Measurements from ENCODE around the gene SMNDC1.
A peak's percentile ranks its signal among the peaks of the same experiment; 100 is the strongest.

SMNDC1 gene

DNA sequence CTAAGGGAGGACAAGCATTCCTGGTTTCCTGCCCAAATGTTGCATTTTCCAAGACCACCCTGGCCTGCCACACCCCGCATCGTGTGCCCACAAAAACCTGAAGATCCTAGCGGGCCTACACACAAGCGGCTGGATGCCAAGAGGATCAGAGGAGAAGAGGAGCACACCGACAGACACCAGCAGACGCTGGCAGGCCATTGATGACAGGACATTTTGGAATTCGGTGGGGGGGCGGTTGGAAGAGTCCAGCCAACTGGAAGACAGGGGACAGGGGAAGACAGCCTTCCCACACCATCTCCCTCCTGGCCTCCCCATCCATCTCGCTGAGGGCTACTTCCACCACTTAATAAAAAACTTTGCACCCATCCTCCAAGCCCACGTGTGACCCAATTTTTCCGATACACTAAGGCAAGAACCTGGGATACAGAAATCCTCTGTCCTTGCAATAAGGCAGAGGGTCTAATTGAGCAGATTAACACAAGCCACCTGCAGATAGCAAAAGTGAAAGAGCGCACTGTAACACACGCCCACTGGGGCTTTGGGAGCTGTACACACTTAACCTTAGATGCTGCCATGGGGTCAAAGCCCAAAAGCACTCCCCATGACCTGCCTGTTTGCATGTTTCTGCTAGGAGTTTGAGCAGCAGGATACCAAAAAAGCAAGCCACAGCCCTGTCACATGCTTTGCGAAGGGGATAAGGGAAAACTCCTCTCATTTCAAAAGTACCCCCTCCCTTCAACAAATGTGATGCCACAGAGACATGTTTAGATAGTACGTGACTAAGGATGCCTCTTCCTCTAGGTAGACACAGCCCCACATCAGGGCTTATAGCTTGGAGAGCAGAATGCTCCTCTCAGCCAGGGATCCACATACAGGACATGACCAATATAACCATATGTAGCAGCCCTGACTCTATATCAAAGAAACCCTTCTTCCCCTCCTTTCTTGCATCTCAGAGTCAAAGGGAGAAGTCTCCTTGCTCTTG lies 13.4 kb upstream of the SMNDC1 start:
- H2BK5ac ChIP-seq (ENCODE audit: low read length) = peak overlapping the region; percentile 17
- peak overlapping the region; percentile 51 for H3K56ac ChIP-seq (ENCODE audit: low read length)
- H2AK5ac ChIP-seq (ENCODE audit: low read length) = no peak overlapping the region
- H3K23ac ChIP-seq (ENCODE audit: low read length) = no peak overlapping the region
- no CpG with 5 or more reads among the region's 15 CpGs for WGBS (ENCODE audit: extremely low coverage, insufficient coverage, low lambda C conversion rate)
- H3K4me2 ChIP-seq (ENCODE audit: low read length) = no peak overlapping the region
- no peak overlapping the region for H2BK120ac ChIP-seq (ENCODE audit: low read depth, low read length)
- no peaks in the 10 kb centered on the region for H3K27me3 ChIP-seq (ENCODE audit: insufficient read depth, low read length, poor library complexity)
- H3K79me2 ChIP-seq (ENCODE audit: control insufficient read depth, insufficient read depth, low read length) = no peaks in the 10 kb centered on the region
- peak; percentile 46 for DNase-seq
- no peak overlapping the region for H3K9ac ChIP-seq (ENCODE audit: low read length)
- no peak overlapping the region for H4K5ac ChIP-seq (ENCODE audit: low read length)
- H3K27ac ChIP-seq (ENCODE audit: low read depth, low read length) = no peak overlapping the region
- peak overlapping the region; percentile 5 for H3K4ac ChIP-seq (ENCODE audit: low read depth, low read length)
- H3K4me3 ChIP-seq (ENCODE audit: low read length) = no peak overlapping the region
- peak overlapping the region; percentile 9 for H3K18ac ChIP-seq (ENCODE audit: low read length)
- H2BK15ac ChIP-seq (replicated peaks; ENCODE audit: low read depth) = no peak overlapping the region
- H3K4me1 ChIP-seq (ENCODE audit: control insufficient read depth, low read depth, low read length) = peaks cover 6% of the 10 kb centered on the region
- H4K8ac ChIP-seq (ENCODE audit: low read depth, low read length) = no peak overlapping the region
- no peaks in the 10 kb centered on the region for H3K36me3 ChIP-seq (ENCODE audit: control insufficient read depth, insufficient read depth, low read length)
- no peaks in the 10 kb centered on the region for H3K79me1 ChIP-seq (ENCODE audit: low read length)

GRCh38 chr10:110313674-110314073 lies 9.0 kb upstream of the SMNDC1 start:
- DNase-seq = no peak
- H2BK120ac ChIP-seq (ENCODE audit: low read depth, low read length) = no peak overlapping the region
- H3K79me2 ChIP-seq (ENCODE audit: control insufficient read depth, insufficient read depth, low read length) = no peaks in the 10 kb centered on the region
- WGBS (ENCODE audit: extremely low coverage, insufficient coverage, low lambda C conversion rate) = no CpG with 5 or more reads among the region's 2 CpGs
- no peaks in the 10 kb centered on the region for H3K36me3 ChIP-seq (ENCODE audit: control insufficient read depth, insufficient read depth, low read length)
- peaks cover 3% of the 10 kb centered on the region for H3K4me1 ChIP-seq (ENCODE audit: control insufficient read depth, low read depth, low read length)
- no peak overlapping the region for H3K27ac ChIP-seq (ENCODE audit: low read depth, low read length)
- H2BK15ac ChIP-seq (replicated peaks; ENCODE audit: low read depth) = peak overlapping the region; percentile 98
- no peak overlapping the region for H2BK5ac ChIP-seq (ENCODE audit: low read length)
- H2AK5ac ChIP-seq (ENCODE audit: low read length) = no peak overlapping the region
- no peak overlapping the region for H4K8ac ChIP-seq (ENCODE audit: low read depth, low read length)
- H3K4ac ChIP-seq (ENCODE audit: low read depth, low read length) = no peak overlapping the region
- no peak overlapping the region for H4K5ac ChIP-seq (ENCODE audit: low read length)
- H3K27me3 ChIP-seq (ENCODE audit: insufficient read depth, low read length, poor library complexity) = no peaks in the 10 kb centered on the region
- H3K18ac ChIP-seq (ENCODE audit: low read length) = no peak overlapping the region
- H3K9ac ChIP-seq (ENCODE audit: low read length) = no peak overlapping the region
- H3K4me3 ChIP-seq (ENCODE audit: low read length) = no peak overlapping the region
- no peak overlapping the region for H3K56ac ChIP-seq (ENCODE audit: low read length)
- H3K23ac ChIP-seq (ENCODE audit: low read length) = no peak overlapping the region
- no peak overlapping the region for H3K4me2 ChIP-seq (ENCODE audit: low read length)
- H3K79me1 ChIP-seq (ENCODE audit: low read length) = no peaks in the 10 kb centered on the region

DNA sequence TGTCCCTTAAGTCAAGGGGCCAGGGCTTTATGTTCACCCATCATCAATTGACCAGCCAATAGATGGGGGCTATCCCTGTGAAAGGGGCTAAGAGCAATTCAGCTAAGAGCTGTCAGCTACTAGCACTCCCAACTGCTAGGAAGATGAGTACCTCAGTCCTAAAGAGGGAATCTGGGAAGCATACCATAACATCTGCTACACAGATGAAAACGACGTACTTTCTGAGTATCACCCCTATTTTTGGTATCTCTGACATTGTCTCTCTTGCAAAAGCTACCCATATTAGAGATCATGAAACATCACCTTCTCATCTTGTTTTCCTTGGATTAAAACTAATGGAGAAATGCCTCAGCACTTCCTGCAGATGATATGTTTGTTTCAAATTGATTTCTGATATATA lies 7.5 kb upstream of the SMNDC1 start:
- H2BK5ac ChIP-seq (ENCODE audit: low read length) = no peak overlapping the region
- H3K27ac ChIP-seq (ENCODE audit: low read depth, low read length) = no peak overlapping the region
- DNase-seq = no peak
- H2BK120ac ChIP-seq (ENCODE audit: low read depth, low read length) = no peak overlapping the region
- no peak overlapping the region for H2AK5ac ChIP-seq (ENCODE audit: low read length)
- H4K8ac ChIP-seq (ENCODE audit: low read depth, low read length) = no peak overlapping the region
- no peak overlapping the region for H3K56ac ChIP-seq (ENCODE audit: low read length)
- H3K23ac ChIP-seq (ENCODE audit: low read length) = no peak overlapping the region
- no peaks in the 10 kb centered on the region for H3K4me1 ChIP-seq (ENCODE audit: control insufficient read depth, low read depth, low read length)
- H3K18ac ChIP-seq (ENCODE audit: low read length) = no peak overlapping the region
- no peak overlapping the region for H4K5ac ChIP-seq (ENCODE audit: low read length)
- no peak overlapping the region for H3K9ac ChIP-seq (ENCODE audit: low read length)
- no peaks in the 10 kb centered on the region for H3K27me3 ChIP-seq (ENCODE audit: insufficient read depth, low read length, poor library complexity)
- H3K4ac ChIP-seq (ENCODE audit: low read depth, low read length) = peak overlapping the region; percentile 70
- H3K4me3 ChIP-seq (ENCODE audit: low read length) = no peak overlapping the region
- no peak overlapping the region for H3K4me2 ChIP-seq (ENCODE audit: low read length)
- no peaks in the 10 kb centered on the region for H3K79me2 ChIP-seq (ENCODE audit: control insufficient read depth, insufficient read depth, low read length)
- H3K36me3 ChIP-seq (ENCODE audit: control insufficient read depth, insufficient read depth, low read length) = no peaks in the 10 kb centered on the region
- no peaks in the 10 kb centered on the region for H3K79me1 ChIP-seq (ENCODE audit: low read length)
- no CpG with 5 or more reads among the region's 2 CpGs for WGBS (ENCODE audit: extremely low coverage, insufficient coverage, low lambda C conversion rate)
- no peak overlapping the region for H2BK15ac ChIP-seq (replicated peaks; ENCODE audit: low read depth)

- Histone ChIP-seq H4K5ac (ENCODE audit: low read length) (no peak overlapping the region), H3K79me1 (ENCODE audit: low read length) (no peaks in the 10 kb centered on the region), H2BK120ac (ENCODE audit: low read depth, low read length) (no peak overlapping the region), H3K27me3 (ENCODE audit: insufficient read depth, low read length, poor library complexity) (no peaks in the 10 kb centered on the region), H4K8ac (ENCODE audit: low read depth, low read length) (no peak overlapping the region), H3K23ac (ENCODE audit: low read length) (no peak overlapping the region), H2BK5ac (ENCODE audit: low read length) (no peak overlapping the region), H2BK15ac (replicated peaks; ENCODE audit: low read depth) (peak overlapping the region; percentile 85), H3K36me3 (ENCODE audit: control insufficient read depth, insufficient read depth, low read length) (no peaks in the 10 kb centered on the region), H3K4ac (ENCODE audit: low read depth, low read length) (no peak overlapping the region), H3K4me2 (ENCODE audit: low read length) (no peak overlapping the region), H3K56ac (ENCODE audit: low read length) (no peak overlapping the region), H3K79me2 (ENCODE audit: control insufficient read depth, insufficient read depth, low read length) (no peaks in the 10 kb centered on the region), H3K27ac (ENCODE audit: low read depth, low read length) (no peak overlapping the region), H2AK5ac (ENCODE audit: low read length) (no peak overlapping the region), H3K9ac (ENCODE audit: low read length) (no peak overlapping the region), H3K4me1 (ENCODE audit: control insufficient read depth, low read depth, low read length) (no peaks in the 10 kb centered on the region), H3K4me3 (ENCODE audit: low read length) (no peak overlapping the region), H3K18ac (ENCODE audit: low read length) (no peak overlapping the region)
- peak; percentile 79 for DNase-seq
- WGBS (ENCODE audit: extremely low coverage, insufficient coverage, low lambda C conversion rate) = no CpG with 5 or more reads among the region's 3 CpGs
Observed at GRCh38 chr10:110311357-110311949, 6.7 kb upstream of the SMNDC1 start.

DNA sequence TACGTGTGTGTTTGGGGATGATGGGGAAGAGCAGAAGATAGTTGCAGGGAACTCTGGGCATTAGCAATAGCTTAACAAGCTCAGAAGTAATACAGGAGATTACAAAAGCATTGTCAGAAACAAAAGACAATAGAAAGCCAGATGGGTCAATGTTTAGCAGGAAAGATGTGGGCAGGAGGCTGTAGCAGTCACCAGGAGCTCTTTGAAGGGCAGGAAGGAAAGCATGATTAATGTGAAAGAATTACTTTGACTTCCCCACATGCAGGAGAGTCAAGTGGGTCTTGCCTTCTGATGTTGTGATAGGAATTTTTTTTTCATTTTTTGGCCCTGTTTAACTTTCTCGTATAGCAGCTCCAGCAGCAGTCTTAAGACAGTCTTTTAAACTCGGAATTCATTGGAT lies 6.0 kb upstream of the SMNDC1 start:
- H3K23ac ChIP-seq (ENCODE audit: low read length) = no peak overlapping the region
- no peak overlapping the region for H4K5ac ChIP-seq (ENCODE audit: low read length)

More for the DNA sequence above, 6.0 kb upstream of the SMNDC1 start:
- Histone ChIP-seq H3K4me2 (ENCODE audit: low read length) (no peak overlapping the region), H2BK15ac (replicated peaks; ENCODE audit: low read depth) (peak overlapping the region; percentile 85), H3K18ac (ENCODE audit: low read length) (no peak overlapping the region), H3K9ac (ENCODE audit: low read length) (no peak overlapping the region), H3K36me3 (ENCODE audit: control insufficient read depth, insufficient read depth, low read length) (no peaks in the 10 kb centered on the region), H3K4me3 (ENCODE audit: low read length) (no peak overlapping the region), H3K56ac (ENCODE audit: low read length) (peak overlapping the region; percentile 31), H3K79me2 (ENCODE audit: control insufficient read depth, insufficient read depth, low read length) (no peaks in the 10 kb centered on the region), H2BK120ac (ENCODE audit: low read depth, low read length) (no peak overlapping the region), H3K27me3 (ENCODE audit: insufficient read depth, low read length, poor library complexity) (no peaks in the 10 kb centered on the region), H3K4ac (ENCODE audit: low read depth, low read length) (no peak overlapping the region), H3K27ac (ENCODE audit: low read depth, low read length) (no peak overlapping the region), H2AK5ac (ENCODE audit: low read length) (no peak overlapping the region), H2BK5ac (ENCODE audit: low read length) (no peak overlapping the region), H3K4me1 (ENCODE audit: control insufficient read depth, low read depth, low read length) (no peaks in the 10 kb centered on the region), H3K79me1 (ENCODE audit: low read length) (no peaks in the 10 kb centered on the region), H4K8ac (ENCODE audit: low read depth, low read length) (no peak overlapping the region)
- DNase-seq = no peak
- 100% methylated on average over 1 of the region's 3 CpGs for WGBS (ENCODE audit: extremely low coverage, insufficient coverage, low lambda C conversion rate)
